GM03348 (cell line): Measurements from ENCODE around the gene UNCX.

ENCODE experiments used
- DNase-seq: peaks from one replicate; pipeline ENCODE4 v3.0.0; 2012; ENCODE audit warnings: low spot score

UNCX gene

GRCh38 chr7:1218541-1219165 is 14.0 kb upstream of the UNCX start:
- DNase-seq = no peak

DNA sequence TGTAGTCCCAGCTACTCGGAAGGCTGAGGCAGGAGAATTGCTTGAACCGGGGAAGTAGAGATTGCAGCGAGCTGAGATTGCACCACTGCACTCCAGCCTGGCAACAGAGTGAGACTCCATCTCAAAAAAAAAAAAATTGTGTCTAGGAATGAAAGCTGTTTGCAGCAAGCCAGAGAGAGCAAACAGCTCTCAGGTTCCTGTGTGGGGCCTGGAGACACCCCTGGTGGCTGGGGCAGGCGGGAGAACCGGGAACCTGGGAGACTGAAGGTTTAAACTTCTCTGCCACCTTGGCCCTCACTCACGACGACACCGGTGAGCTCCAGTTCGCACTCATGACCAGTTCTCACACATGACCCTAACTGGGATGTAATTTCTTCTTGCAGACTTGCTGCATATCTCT is 13.2 kb upstream of the UNCX start:
- DNase-seq = no peak

DNA sequence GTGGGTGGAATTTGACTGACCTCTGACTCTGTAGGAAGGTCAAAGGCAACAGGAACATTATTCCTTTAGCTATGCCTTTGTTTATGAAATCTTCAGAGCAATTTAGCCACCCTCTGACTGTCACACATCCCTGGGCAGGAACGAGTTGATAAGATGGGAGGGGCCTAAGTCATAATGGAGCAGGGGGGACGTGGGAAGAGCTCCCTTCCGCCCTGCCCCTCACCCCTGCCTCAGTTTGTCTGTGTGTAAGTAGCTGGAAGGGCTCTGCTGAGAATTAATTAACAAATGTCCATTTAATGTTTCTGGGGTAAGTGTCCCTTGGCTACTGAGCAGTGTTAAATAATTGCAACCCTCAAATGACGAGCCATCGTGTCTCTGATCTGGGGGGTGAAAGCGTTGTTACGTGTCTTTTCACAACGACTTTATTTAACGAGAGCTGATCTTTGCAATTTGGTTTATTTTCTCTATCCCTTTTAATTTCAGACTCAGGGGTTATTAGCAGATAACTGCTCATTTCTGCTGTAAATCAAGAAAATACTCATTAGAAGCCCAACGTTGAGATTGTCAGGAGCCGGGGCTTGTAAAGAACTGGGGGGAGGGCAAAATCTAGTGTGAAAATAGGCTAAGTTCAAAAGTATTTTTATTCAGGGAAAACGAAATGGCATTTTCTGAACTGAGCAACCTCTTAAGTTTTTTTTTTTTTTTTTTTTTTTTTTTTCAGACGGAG is 12.5 kb upstream of the UNCX start:
- DNase-seq = no peak

GRCh38 chr7:1220977-1221745 is 11.5 kb upstream of the UNCX start:
- no peak for DNase-seq

GRCh38 chr7:1223196-1223981 is 9.3 kb upstream of the UNCX start:
- DNase-seq = no peak

GRCh38 chr7:1224086-1224716 is 8.5 kb upstream of the UNCX start:
- DNase-seq = no peak

GRCh38 chr7:1225030-1225429 is 7.6 kb upstream of the UNCX start:
- no peak for DNase-seq

- peak; percentile 80 for DNase-seq
Measured at GRCh38 chr7:1225441-1226185, 7.1 kb upstream of the UNCX start.

- DNase-seq = no peak
Measured at GRCh38 chr7:1226186-1226901, 6.3 kb upstream of the UNCX start.

GRCh38 chr7:1227071-1227804 is 5.4 kb upstream of the UNCX start:
- DNase-seq = no peak

DNA sequence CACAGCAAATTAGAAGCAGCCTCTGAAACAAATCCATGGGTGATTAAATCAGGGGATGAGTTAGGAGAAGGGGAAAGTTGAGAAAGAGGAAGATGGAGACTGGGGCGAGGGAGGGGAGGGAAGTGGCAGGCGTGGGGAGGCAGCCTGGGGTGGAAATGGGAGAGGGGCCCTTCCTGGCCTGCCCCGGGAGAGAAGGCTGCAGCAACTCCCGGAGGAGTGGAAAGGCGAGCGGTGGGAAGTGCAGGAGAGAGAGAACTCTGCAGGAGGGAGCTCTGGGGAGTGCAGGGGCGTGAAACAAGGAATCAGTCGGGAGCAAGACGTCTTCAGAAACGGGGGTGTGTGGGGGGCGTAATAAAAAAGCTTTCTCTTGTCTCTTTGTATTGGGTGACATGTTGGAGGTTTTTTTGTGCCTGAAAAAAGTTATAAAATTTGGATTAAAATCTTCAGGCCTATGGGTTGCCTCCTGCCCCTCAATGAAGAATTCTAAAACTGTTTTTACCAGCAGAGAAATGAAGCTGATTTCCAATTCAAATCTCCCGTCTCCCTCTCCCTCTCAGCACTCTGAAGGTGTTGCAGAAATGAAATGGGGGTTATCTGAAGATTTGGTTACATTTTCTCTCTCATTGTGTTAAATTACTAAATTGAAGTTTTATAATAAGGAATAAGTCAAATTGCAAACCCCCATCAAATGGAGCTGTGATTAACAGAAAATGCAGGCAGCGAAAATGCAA is 4.7 kb upstream of the UNCX start:
- no peak for DNase-seq

GRCh38 chr7:1228545-1229201 is 4.0 kb upstream of the UNCX start:
- DNase-seq = no peak

- no peak for DNase-seq
Measured at GRCh38 chr7:1229202-1229947, 3.3 kb upstream of the UNCX start.

DNA sequence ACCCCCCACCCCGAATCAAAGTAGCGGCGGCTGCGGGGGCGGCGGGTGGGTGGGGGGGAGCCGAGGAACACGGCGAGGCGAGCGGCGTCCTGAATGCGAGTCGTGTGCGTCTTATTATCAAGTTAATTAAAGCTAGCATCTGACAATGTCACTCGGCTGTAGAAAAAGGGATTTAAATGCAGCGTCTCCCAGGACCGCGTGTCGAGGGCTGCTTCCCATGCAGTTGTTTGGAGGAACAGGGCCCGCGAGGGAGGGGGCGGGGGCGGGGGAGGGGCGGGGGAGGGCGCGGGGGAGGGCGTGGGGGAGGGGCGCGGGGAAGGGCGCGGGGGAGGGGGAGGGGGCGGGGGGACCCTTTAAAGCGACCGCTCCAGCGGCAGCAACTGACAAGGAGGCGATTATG is 2.7 kb upstream of the UNCX start:
- DNase-seq = no peak

DNA sequence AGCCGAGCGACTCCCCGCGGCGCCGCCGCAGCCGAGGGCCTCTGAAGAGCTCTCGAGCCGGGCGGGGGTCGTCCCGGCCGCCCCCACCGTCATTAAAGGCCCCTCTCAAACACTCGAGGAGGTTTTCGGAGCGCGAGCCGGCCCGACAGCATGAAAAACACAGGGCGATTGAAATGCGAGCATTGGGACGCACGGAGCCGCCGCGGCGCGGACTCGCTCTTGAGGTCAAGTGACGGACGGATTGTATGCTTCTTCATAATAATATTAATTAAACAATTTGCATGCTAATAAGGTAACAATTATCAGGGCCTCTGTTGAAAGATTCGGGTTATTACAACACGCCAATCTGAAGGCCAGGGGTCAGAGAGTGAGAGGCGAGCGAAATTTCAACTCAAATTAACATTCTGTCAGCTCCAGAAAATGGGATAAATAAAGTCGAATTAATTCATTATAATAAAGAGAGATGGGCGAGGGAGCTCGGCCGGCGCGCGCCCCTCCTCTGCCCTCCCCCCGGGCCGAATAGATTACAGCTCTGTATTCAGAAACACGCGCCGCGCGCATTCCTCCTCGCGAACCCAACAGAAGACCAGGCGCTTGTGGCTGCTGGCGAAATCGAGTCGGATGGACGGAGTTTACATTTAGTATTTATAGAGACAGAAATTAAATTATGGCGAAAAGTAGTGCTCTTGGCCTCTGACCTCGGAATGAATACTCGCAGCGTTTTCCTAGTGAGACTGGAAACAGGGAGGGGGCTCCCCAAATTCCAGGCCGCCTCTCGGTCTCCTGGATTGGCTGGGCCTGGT is 2.1 kb upstream of the UNCX start:
- no peak for DNase-seq

DNA sequence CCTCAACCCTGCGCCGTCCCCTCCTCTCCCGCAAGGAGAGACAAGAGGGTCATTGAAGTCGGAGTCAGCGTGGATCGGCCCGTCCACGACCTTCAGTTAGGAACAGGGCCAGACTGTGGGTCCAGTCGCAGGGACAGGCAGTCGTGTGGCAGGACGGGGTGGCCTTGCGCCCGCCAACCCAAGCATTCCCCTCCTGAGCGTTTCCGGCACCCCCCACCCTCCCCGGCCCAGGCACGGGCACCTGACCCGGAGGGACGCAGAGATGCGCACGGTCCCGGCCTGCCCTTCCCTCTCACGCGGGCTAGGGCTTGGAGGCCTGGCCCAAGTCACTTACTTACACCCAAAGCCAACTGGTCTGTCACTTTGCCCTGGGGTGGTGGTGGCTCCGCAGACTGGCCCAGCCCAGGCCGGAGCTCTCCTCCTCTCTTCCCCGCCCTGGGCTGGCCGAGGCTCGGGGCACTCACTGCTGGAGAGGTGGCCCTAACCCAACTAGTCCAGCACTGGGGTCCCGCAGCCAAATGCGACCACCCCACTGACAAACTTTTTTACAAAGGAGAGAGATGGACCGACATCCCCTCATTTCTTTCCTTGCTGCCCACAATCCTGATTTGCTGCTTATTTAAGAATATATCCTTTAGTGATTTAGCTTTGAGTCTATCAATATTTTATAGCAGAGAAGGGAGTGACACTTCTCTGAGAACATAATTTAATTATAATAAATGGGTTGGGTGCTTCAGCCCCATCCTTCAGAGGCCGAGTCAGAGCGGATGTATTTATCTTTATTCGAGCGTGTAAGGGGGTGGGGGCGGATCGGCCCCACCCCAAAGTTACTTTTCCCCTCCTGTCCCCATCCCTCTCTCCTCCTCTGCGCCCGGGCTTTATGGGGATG is 1.2 kb upstream of the UNCX start:
- DNase-seq = no peak
